Measurements from ENCODE around the gene ALDH1A1. TPM values are rescaled to one million over a fixed set of nuclear protein-coding genes. Genes with fewer than 3 reads are reported as not detected.

The ALDH1A1 gene
- total and polyA plus RNA-seq, 2 experiments from 2014 or later, result not detected

DNA sequence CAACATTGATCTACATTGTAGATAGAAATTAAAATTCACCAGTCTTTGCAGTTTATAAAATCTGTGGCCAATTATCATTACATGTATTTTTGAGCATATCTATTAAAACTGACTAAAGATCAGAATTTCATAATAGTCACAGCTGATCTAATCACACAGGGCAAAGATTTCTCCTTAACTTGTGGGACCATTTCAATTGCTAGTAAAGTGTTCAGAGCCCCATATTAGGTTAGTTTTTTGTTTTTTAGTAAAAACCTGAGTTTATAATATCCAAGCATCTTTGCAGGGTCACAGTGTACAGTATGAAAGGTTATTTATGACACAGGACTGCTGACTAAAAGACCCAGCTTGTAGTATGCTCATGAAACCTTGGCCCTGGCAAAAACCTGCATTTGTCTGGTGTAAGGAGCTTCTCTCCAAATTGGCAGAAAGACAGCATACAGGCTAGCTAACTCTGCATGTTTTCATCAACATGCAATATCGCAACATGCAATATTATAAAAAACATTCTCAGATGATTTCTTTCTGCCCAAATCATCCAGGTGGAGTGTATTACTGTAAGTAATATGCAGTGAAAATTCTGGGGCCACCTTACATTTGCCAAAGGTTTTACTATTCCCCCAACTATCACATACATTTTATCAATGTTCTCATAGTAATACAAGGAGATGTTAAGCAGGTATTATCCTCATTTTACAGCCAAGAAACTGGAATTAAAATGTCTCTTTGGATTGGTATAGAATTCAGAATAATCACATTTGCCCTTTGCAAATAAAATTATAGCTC is 37.7 kb upstream of the ALDH1A1 start:
- Histone ChIP-seq H3K4me3 (no peak overlapping the region), H3K27me3 (replicated peaks; ENCODE audit: insufficient read depth) (no peaks in the 10 kb centered on the region), H2AFZ (no peak overlapping the region), H3K4me1 (ENCODE audit: insufficient read depth) (0 out of 2 replicates have a peak, but pooled peaks cover 5% of the 10 kb centered on the region), H3K9me2 (ENCODE audit: insufficient read depth) (no peaks in the 10 kb centered on the region), H3F3A (ENCODE audit: insufficient read depth) (peaks cover 12% of the 10 kb centered on the region; the same call in 1 of the 2 replicates), H3K9me3 (ENCODE audit: low read depth) (no peaks in the 10 kb centered on the region), H4K20me1 (ENCODE audit: insufficient read depth) (no peaks in the 10 kb centered on the region), H3K79me2 (ENCODE audit: insufficient read depth) (no peaks in the 10 kb centered on the region), H3K4me2 (ENCODE audit: unreplicated experiment) (no peak overlapping the region), H3K9ac (no peak overlapping the region), H3K36me3 (ENCODE audit: low read depth) (no peaks in the 10 kb centered on the region), H3K27ac (no peak overlapping the region)
- TF ChIP-seq EZH2phosphoT487 (IDR thresholded peaks at IDR 0.05; ENCODE audit: insufficient read depth, low read depth) (no peak), EZH2 (IDR thresholded peaks at IDR 0.05; ENCODE audit: insufficient read depth, poor library complexity, severe bottlenecking) (no peak)
- DNase-seq, result no peak
- 93 to 96% methylated on average over 1 of the region's 1 CpG for WGBS, 2 experiments (ENCODE audit: low coverage in 1 of 2, low lambda C conversion rate in 2 of 2, missing lambda C conversion rate in 2 of 2)
- in situ Hi-C loops (cut with MboI), result no loop called here

DNA sequence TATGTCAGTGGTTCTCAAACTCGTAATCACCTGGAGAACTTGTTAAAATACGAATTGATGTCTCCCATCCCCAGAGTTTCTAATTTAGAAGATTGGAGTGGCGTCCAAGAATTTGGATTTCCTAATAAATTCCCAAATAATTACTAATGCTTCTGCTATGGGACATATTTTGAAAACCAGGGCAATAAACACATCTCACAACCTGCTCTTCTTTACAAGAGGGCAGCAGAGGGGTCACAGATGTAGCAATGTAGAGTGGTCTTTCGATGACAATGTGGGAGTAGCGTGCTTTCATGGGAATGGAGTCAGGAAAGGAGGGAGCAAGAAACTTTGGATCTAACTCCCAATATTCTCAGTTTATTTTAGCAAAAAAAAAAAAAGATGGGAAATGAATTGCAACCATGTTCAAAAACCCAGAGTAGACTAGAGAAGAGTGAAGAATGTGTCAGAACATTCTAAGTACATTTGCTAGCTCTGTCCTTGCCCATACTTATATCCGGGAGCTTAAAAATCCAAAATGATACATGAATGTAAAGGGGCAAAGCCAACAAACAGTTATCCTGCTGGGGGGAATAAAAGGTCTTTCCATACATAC is 33.8 kb upstream of the ALDH1A1 start:
- H3K9ac ChIP-seq, result no peak overlapping the region
- no peaks in the 10 kb centered on the region for H3K36me3 ChIP-seq (ENCODE audit: low read depth)
- H3K4me2 ChIP-seq (ENCODE audit: unreplicated experiment), result no peak overlapping the region
- no peaks in the 10 kb centered on the region for H4K20me1 ChIP-seq (ENCODE audit: insufficient read depth)
- H3K4me1 ChIP-seq (ENCODE audit: insufficient read depth), result 0 out of 2 replicates have a peak, but pooled peaks cover 22% of the 10 kb centered on the region
- 0 out of 2 replicates have a peak, but pooled peaks cover 12% of the 10 kb centered on the region for H3F3A ChIP-seq (ENCODE audit: insufficient read depth)
- DNase-seq, result no peak
- H2AFZ ChIP-seq, result no peak overlapping the region
- no peaks in the 10 kb centered on the region for H3K9me3 ChIP-seq (ENCODE audit: low read depth)
- 78 to 87% methylated on average over 6 of the region's 6 CpGs for WGBS, 2 experiments (ENCODE audit: low coverage in 1 of 2, low lambda C conversion rate in 2 of 2, missing lambda C conversion rate in 2 of 2)
- TF ChIP-seq EZH2phosphoT487 (IDR thresholded peaks at IDR 0.05; ENCODE audit: insufficient read depth, low read depth), result no peak
- no peak for TF ChIP-seq EZH2 (IDR thresholded peaks at IDR 0.05; ENCODE audit: insufficient read depth, poor library complexity, severe bottlenecking)
- H3K27ac ChIP-seq, result no peak overlapping the region
- H3K9me2 ChIP-seq (ENCODE audit: insufficient read depth), result no peaks in the 10 kb centered on the region
- no peaks in the 10 kb centered on the region for H3K27me3 ChIP-seq (replicated peaks; ENCODE audit: insufficient read depth)
- H3K4me3 ChIP-seq, result no peak overlapping the region
- no peaks in the 10 kb centered on the region for H3K79me2 ChIP-seq (ENCODE audit: insufficient read depth)
- in situ Hi-C loops (cut with MboI), result no loop called here

DNA sequence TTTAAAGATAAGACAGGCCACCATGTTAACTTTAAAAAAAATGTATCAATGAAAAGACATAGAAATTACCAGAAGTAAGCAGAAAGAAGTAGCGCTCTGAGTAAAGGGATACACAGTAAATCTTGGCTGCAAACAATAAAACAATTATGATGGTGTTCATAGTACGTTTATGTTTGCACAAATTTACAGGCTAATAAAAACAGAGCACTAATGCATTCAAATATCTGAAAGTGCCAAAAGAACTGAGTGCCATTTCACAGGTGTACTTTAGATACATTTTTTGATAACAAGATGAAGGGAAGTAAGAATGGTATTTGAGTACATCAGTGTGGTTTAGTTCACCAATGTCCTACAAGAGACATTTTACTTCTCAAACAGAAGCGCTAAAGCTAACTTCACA is 32.9 kb upstream of the ALDH1A1 start:
- TF ChIP-seq EZH2 (IDR thresholded peaks at IDR 0.05; ENCODE audit: insufficient read depth, poor library complexity, severe bottlenecking) (no peak), EZH2phosphoT487 (IDR thresholded peaks at IDR 0.05; ENCODE audit: insufficient read depth, low read depth) (no peak)
- H3K36me3 ChIP-seq (ENCODE audit: low read depth), result no peaks in the 10 kb centered on the region
- H2AFZ ChIP-seq, result no peak overlapping the region
- 0 out of 2 replicates have a peak, but pooled peaks cover 12% of the 10 kb centered on the region for H3F3A ChIP-seq (ENCODE audit: insufficient read depth)
- no peak overlapping the region for H3K9ac ChIP-seq
- H3K27ac ChIP-seq, result no peak overlapping the region
- no peaks in the 10 kb centered on the region for H4K20me1 ChIP-seq (ENCODE audit: insufficient read depth)
- no peak overlapping the region for H3K4me3 ChIP-seq
- no peaks in the 10 kb centered on the region for H3K9me2 ChIP-seq (ENCODE audit: insufficient read depth)
- in situ Hi-C loops (cut with MboI), result no loop called here
- no peaks in the 10 kb centered on the region for H3K9me3 ChIP-seq (ENCODE audit: low read depth)
- no peaks in the 10 kb centered on the region for H3K27me3 ChIP-seq (replicated peaks; ENCODE audit: insufficient read depth)
- no peak for DNase-seq
- H3K79me2 ChIP-seq (ENCODE audit: insufficient read depth), result no peaks in the 10 kb centered on the region
- H3K4me1 ChIP-seq (ENCODE audit: insufficient read depth), result 0 out of 2 replicates have a peak, but pooled peaks cover 22% of the 10 kb centered on the region
- H3K4me2 ChIP-seq (ENCODE audit: unreplicated experiment), result no peak overlapping the region
- WGBS, 2 experiments (ENCODE audit: low coverage in 1 of 2, low lambda C conversion rate in 2 of 2, missing lambda C conversion rate in 2 of 2), result 78 to 85% methylated on average over 3 of the region's 3 CpGs

DNA sequence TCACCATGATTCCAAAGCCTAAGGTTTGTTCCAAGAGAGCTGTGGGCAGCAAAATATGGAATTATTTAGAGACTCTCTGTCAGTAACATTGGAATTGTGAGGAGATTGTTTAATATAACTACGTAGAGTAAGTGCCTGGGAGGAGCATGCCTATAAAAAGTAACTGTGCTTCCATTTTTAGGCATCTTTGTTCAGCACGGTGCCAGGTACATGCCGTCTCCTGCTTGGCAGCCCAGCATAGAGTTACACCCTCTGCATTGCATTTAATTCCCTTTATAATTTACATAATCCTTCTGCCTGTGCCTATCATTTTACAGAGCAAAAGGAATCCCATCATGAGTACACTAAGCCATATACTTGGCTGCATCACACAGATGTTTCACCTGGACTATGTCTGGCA is 32.1 kb upstream of the ALDH1A1 start:
- TF ChIP-seq EZH2phosphoT487 (IDR thresholded peaks at IDR 0.05; ENCODE audit: insufficient read depth, low read depth), result no peak
- TF ChIP-seq EZH2 (IDR thresholded peaks at IDR 0.05; ENCODE audit: insufficient read depth, poor library complexity, severe bottlenecking), result no peak
- H3K36me3 ChIP-seq (ENCODE audit: low read depth), result no peaks in the 10 kb centered on the region
- WGBS, 2 experiments (ENCODE audit: low coverage in 1 of 2, low lambda C conversion rate in 2 of 2, missing lambda C conversion rate in 2 of 2), result 43 to 45% methylated on average over 3 of the region's 3 CpGs
- no peaks in the 10 kb centered on the region for H3K9me2 ChIP-seq (ENCODE audit: insufficient read depth)
- no peaks in the 10 kb centered on the region for H3K27me3 ChIP-seq (replicated peaks; ENCODE audit: insufficient read depth)
- DNase-seq, result no peak
- H3K9ac ChIP-seq, result no peak overlapping the region
- no peaks in the 10 kb centered on the region for H3K79me2 ChIP-seq (ENCODE audit: insufficient read depth)
- no peak overlapping the region for H3K4me3 ChIP-seq
- H3K4me2 ChIP-seq (ENCODE audit: unreplicated experiment), result no peak overlapping the region
- H3K27ac ChIP-seq, result no peak overlapping the region
- H3K9me3 ChIP-seq (ENCODE audit: low read depth), result no peaks in the 10 kb centered on the region
- H2AFZ ChIP-seq, result no peak overlapping the region
- H3F3A ChIP-seq (ENCODE audit: insufficient read depth), result 0 out of 2 replicates have a peak, but pooled peaks cover 12% of the 10 kb centered on the region
- no peaks in the 10 kb centered on the region for H4K20me1 ChIP-seq (ENCODE audit: insufficient read depth)
- H3K4me1 ChIP-seq (ENCODE audit: insufficient read depth), result 0 out of 2 replicates have a peak, but pooled peaks cover 22% of the 10 kb centered on the region
- in situ Hi-C loops (cut with MboI), result no loop called here

Data from GM23248 (cell line).